Fibroblast of lung (primary cell): ENCODE measurements around the gene SLC6A20. TPM values are rescaled to one million over a fixed set of nuclear protein-coding genes. Genes with fewer than 3 reads are reported as not detected.

Source experiments
- DNase-seq, 2 donors: peaks; one replicate each; pipeline versions ENCODE4 v3.0.0 to v3.0.0-alpha.2; 2010; ENCODE audit warnings: low read depth in 2 of 2
- H2AFZ ChIP-seq: 2 replicates; pipeline ENCODE4 v1.5.1; 2012; ENCODE audit warnings: low read length, control low read depth, inconsistent platforms
- H3K27ac ChIP-seq: 2 replicates; pipeline ENCODE4 v1.5.1; 2011; ENCODE audit warnings: low read length, control low read depth; ENCODE audit not compliant: insufficient read depth
- H3K27me3 ChIP-seq: 2 replicates; pipeline ENCODE4 v1.5.1; 2011; ENCODE audit warnings: mild to moderate bottlenecking, low read length; ENCODE audit not compliant: control insufficient read depth, insufficient read depth
- H3K36me3 ChIP-seq: 2 replicates; pipeline ENCODE4 v1.5.1; 2011; ENCODE audit warnings: low read length; ENCODE audit not compliant: control insufficient read depth, insufficient read depth
- H3K4me1 ChIP-seq: 2 replicates; pipeline ENCODE4 v1.5.1; 2011; ENCODE audit warnings: low read length; ENCODE audit not compliant: control insufficient read depth, insufficient read depth; ENCODE audit errors: extremely low read depth
- H3K4me2 ChIP-seq: 2 replicates; pipeline ENCODE4 v1.5.1; 2011; ENCODE audit warnings: low read length, control low read depth; ENCODE audit not compliant: insufficient read depth; ENCODE audit errors: extremely low read depth
- H3K4me3 ChIP-seq, 4 experiments: fragments of 200-600 bp in 1 of 4; sonication (generic) in 1 of 4; replicated peaks in 1 of 4; 2 replicates each; pipeline ENCODE4 v1.5.1; 2011 to 2016; ENCODE audit warnings: low read length in 4 of 4, low read depth in 3 of 4, mild to moderate bottlenecking in 3 of 4, control low read depth in 2 of 4, inconsistent platforms in 1 of 4, mixed read lengths in 1 of 4; ENCODE audit not compliant: insufficient read depth in 1 of 4; ENCODE audit errors: control extremely low read depth in 1 of 4
- H3K79me2 ChIP-seq: 2 replicates; pipeline ENCODE4 v1.5.1; 2012; ENCODE audit warnings: mild to moderate bottlenecking, low read length, inconsistent platforms; ENCODE audit not compliant: control insufficient read depth, insufficient read depth
- H3K9ac ChIP-seq: 2 replicates; pipeline ENCODE4 v1.5.1; 2011; ENCODE audit warnings: mild to moderate bottlenecking, low read length, control low read depth; ENCODE audit not compliant: insufficient read depth
- H3K9me3 ChIP-seq: 2 replicates; pipeline ENCODE4 v1.5.1; 2012; ENCODE audit warnings: low read depth, low read length; ENCODE audit not compliant: control insufficient read depth, insufficient read depth
- H4K20me1 ChIP-seq: 2 replicates; pipeline ENCODE4 v1.5.1; 2011; ENCODE audit warnings: low read length; ENCODE audit not compliant: control insufficient read depth, insufficient read depth; ENCODE audit errors: extremely low read depth
- EZH2 ChIP-seq: IDR thresholded peaks from 2 replicates; pipeline ENCODE4 v1.5.1; 2012; ENCODE audit warnings: low read length, control low read depth, mild to moderate bottlenecking; ENCODE audit errors: missing control alignments
- polyA plus RNA-seq, 2 donors: library from polyadenylated mRNA; depleted of rRNA in 1 of 2; stranded (reverse) in 1 of 2; unstranded in 1 of 2; fragments of >200 nt; gene quantifications; 2 replicates each; pipeline ENCODE4 v1.2.1, GENCODE V29; 2011 to 2012; ENCODE audit warnings: missing spikeins in 1 of 2
- total RNA-seq: library from RNA; depleted of rRNA; stranded (reverse); fragments of >200 nt; gene quantifications from 2 replicates; pipeline ENCODE4 v1.2.1, GENCODE V29; 2014
- TF ChIP-seq, protein P1 (sequence below), 2 donors: IDR thresholded peaks in 1 of 2; conservative IDR thresholded peaks in 1 of 2; 1 replicate in 1 of 2; 2 replicates in 1 of 2; pipeline ENCODE4 v1.5.1; 2011 to 2012; ENCODE audit warnings: low read length in 2 of 2, control low read depth in 1 of 2, inconsistent platforms in 1 of 2, low read depth in 1 of 2, mild to moderate bottlenecking in 1 of 2

The SLC6A20 gene
- total and polyA plus RNA-seq, 2 donors (not counting 1 experiment from before 2014, with no cell fraction given), result not detected

DNA sequence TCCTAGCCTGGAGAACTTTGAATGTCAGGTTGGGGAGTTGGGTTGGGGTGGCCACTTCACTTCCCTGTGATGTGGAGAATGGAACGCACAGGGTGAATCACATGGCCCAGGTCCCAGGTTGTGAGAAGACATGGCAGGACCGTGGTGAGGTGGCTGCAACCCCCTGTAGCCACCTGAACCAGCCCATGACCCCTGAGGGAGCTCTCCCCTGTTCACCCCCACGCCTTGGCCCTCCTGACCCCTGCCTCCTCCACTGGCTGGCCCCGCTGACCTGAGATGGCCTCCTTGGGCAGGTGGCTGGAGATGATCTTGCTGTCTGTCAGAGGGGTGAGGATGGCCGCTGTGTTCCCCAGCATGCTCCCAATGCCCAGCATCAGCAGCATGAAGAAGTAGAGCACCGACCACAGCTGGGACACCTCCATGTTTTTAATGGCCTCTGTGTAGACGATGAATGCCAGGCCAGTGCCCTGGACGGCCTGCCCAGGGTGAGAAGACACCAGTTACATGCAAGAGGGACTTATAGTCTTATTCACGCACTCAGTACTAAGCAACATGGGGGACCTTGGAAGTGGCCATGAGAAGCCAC is 31.0 kb downstream of the SLC6A20 start:
- Histone ChIP-seq H3K4me1 (no peaks in the 10 kb centered on the region), H3K27ac (no peak overlapping the region), H2AFZ (no peak overlapping the region), H3K9me3 (no peaks in the 10 kb centered on the region), H3K36me3 (no peaks in the 10 kb centered on the region), H3K9ac (no peak overlapping the region), H3K4me2 (no peak overlapping the region), H3K79me2 (no peaks in the 10 kb centered on the region), H3K4me3 (no peak overlapping the region), H4K20me1 (no peaks in the 10 kb centered on the region), H3K27me3 (peaks cover 7% of the 10 kb centered on the region)
- DNase-seq, result no peak
- TF ChIP-seq EZH2, result no peak
- TF ChIP-seq, protein P1, sequence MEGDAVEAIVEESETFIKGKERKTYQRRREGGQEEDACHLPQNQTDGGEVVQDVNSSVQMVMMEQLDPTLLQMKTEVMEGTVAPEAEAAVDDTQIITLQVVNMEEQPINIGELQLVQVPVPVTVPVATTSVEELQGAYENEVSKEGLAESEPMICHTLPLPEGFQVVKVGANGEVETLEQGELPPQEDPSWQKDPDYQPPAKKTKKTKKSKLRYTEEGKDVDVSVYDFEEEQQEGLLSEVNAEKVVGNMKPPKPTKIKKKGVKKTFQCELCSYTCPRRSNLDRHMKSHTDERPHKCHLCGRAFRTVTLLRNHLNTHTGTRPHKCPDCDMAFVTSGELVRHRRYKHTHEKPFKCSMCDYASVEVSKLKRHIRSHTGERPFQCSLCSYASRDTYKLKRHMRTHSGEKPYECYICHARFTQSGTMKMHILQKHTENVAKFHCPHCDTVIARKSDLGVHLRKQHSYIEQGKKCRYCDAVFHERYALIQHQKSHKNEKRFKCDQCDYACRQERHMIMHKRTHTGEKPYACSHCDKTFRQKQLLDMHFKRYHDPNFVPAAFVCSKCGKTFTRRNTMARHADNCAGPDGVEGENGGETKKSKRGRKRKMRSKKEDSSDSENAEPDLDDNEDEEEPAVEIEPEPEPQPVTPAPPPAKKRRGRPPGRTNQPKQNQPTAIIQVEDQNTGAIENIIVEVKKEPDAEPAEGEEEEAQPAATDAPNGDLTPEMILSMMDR (conservative IDR thresholded peaks at IDR 0.05 in 1 of 2, IDR thresholded peaks at IDR 0.05 in 1 of 2; ENCODE audit: low read depth in 1 of 2, low read length in 2 of 2), result no peak

DNA sequence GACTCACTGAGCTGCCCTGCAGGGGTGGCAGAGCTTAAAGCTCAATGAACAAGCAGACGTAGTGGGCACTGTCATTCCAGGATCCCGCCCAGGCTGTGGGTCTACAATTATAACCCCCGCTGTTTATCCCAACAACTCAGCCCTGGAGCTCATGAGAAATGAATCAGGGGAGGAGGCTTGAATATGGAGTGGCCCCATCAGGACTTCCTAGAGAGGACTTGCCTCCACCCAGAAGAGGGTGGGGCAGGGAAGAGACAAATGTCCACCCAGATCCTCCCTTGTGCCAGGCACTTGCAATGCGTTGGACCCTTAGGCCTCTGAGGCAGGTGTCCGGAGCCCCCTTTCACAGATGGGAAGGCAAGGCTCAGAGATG is 33.0 kb downstream of the SLC6A20 start:
- Histone ChIP-seq H3K36me3 (no peaks in the 10 kb centered on the region), H3K4me1 (no peaks in the 10 kb centered on the region), H3K27me3 (peaks cover 4% of the 10 kb centered on the region), H3K4me2 (no peak overlapping the region), H3K27ac (no peak overlapping the region), H3K9ac (no peak overlapping the region), H3K9me3 (no peaks in the 10 kb centered on the region), H3K79me2 (no peaks in the 10 kb centered on the region), H3K4me3 (no peak overlapping the region), H4K20me1 (no peaks in the 10 kb centered on the region), H2AFZ (no peak overlapping the region)
- TF ChIP-seq, protein P1 (conservative IDR thresholded peaks at IDR 0.05 in 1 of 2, IDR thresholded peaks at IDR 0.05 in 1 of 2; ENCODE audit: low read depth in 1 of 2, low read length in 2 of 2), result no peak
- TF ChIP-seq EZH2, result no peak
- DNase-seq, result no peak

DNA sequence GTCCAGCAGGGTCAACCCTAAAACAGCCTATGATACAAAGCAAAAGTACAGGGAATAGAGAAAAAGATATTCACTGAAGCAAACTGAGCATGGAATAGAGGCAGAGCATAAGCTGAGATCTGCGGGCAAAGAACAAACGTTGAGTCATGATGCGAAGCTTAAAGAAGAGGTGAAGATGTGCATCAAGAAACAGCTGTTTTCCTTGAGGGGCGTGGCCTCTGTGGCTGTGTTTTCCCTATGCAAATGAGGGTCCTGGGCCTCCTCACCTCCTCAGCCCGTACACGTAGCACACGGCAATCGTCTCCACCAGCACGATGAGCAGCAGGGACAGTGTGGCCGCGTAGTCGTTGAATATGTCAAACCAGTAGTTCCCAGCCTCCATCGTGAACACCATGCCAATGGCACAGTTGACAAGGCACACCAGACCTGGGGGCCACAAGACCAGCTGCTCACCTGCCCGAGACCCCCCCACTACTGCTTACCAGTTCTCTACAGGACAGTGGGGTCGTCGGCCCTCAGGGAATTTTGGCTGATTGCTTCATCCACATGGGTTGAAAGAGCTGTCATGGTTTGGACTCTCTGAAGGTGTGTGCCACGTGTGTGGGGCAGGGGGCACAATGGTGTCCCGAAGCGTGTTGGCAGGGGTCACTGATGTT is 33.6 kb downstream of the SLC6A20 start:
- H4K20me1 ChIP-seq, result no peaks in the 10 kb centered on the region
- H3K27ac ChIP-seq, result no peak overlapping the region
- no peaks in the 10 kb centered on the region for H3K4me1 ChIP-seq
- no peak overlapping the region for H3K4me2 ChIP-seq
- H3K9me3 ChIP-seq, result no peaks in the 10 kb centered on the region
- DNase-seq, result no peak
- no peak overlapping the region for H3K9ac ChIP-seq
- no peak overlapping the region for H2AFZ ChIP-seq
- no peak overlapping the region for H3K4me3 ChIP-seq
- no peaks in the 10 kb centered on the region for H3K36me3 ChIP-seq
- H3K79me2 ChIP-seq, result no peaks in the 10 kb centered on the region
- no peak for TF ChIP-seq EZH2
- TF ChIP-seq, protein P1 (conservative IDR thresholded peaks at IDR 0.05 in 1 of 2, IDR thresholded peaks at IDR 0.05 in 1 of 2; ENCODE audit: low read depth in 1 of 2, low read length in 2 of 2), result no peak
- peaks cover 3% of the 10 kb centered on the region for H3K27me3 ChIP-seq
